Stimulated activated CD4-positive, alpha-beta T cell treated with anti-CD3 and anti-CD28 coated beads, Interleukin-12 subunit alpha, Interleukin-12 subunit beta, amount 100 ng/mL, for 24 hours (primary cell): Measurements from ENCODE around the gene KCNB1.

Experiments used
- DNase-seq, 2 experiments: peaks; one replicate each; pipeline ENCODE4 v3.0.0-alpha.2; 2020; ENCODE audit warnings: low read depth in 2 of 2

Gene KCNB1

GRCh38 chr20:49501917-49502316 is 19.4 kb upstream of the KCNB1 start:
- DNase-seq, result no peak

- no peak for DNase-seq
Observed at GRCh38 chr20:49497398-49497669, 14.9 kb upstream of the KCNB1 start.

- DNase-seq, result no peak
Observed at GRCh38 chr20:49496553-49497397, 14.3 kb upstream of the KCNB1 start.

GRCh38 chr20:49496043-49496442 is 13.6 kb upstream of the KCNB1 start:
- no peak for DNase-seq

- no peak for DNase-seq
Observed at GRCh38 chr20:49490689-49491088, 8.2 kb upstream of the KCNB1 start.

GRCh38 chr20:49489688-49490087 is 7.2 kb upstream of the KCNB1 start:
- no peak for DNase-seq

GRCh38 chr20:49486064-49486463 is 3.6 kb upstream of the KCNB1 start:
- no peak for DNase-seq

- DNase-seq, result no peak
Observed at GRCh38 chr20:49485563-49485962, 3.1 kb upstream of the KCNB1 start.

GRCh38 chr20:49484180-49485140 is 2.0 kb upstream of the KCNB1 start:
- DNase-seq, result peak; percentile 35 to 68

- no peak for DNase-seq
Observed at GRCh38 chr20:49483696-49484123, 1.2 kb upstream of the KCNB1 start.

- DNase-seq, result no peak
Observed at GRCh38 chr20:49483018-49483695, 689 bp upstream of the KCNB1 start.

- DNase-seq, result no peak
Observed at GRCh38 chr20:49482173-49482572, 295 bp downstream of the KCNB1 start.

GRCh38 chr20:49481116-49481515 is 1.4 kb downstream of the KCNB1 start:
- no peak for DNase-seq

- no peak for DNase-seq
Observed at GRCh38 chr20:49480236-49480635, 2.2 kb downstream of the KCNB1 start.

- DNase-seq, result no peak
Observed at GRCh38 chr20:49479785-49480184, 2.7 kb downstream of the KCNB1 start.

GRCh38 chr20:49478754-49479689 is 3.4 kb downstream of the KCNB1 start:
- DNase-seq, result no peak

GRCh38 chr20:49478266-49478665 is 4.2 kb downstream of the KCNB1 start:
- DNase-seq, result no peak

- DNase-seq, result no peak
Observed at GRCh38 chr20:49477200-49477599, 5.3 kb downstream of the KCNB1 start.

GRCh38 chr20:49476016-49476355 is 6.5 kb downstream of the KCNB1 start:
- no peak for DNase-seq

GRCh38 chr20:49475292-49476015 is 7.0 kb downstream of the KCNB1 start:
- no peak for DNase-seq

- DNase-seq, result no peak
Observed at GRCh38 chr20:49471397-49471796, 11.1 kb downstream of the KCNB1 start.
